NCI-H1694 treated with DMSO at 0.1 percent for 48 hours (cell line): ENCODE measurements around the gene CASP10.
"Not testable (repeated sequence)": the region's sequence is repeated elsewhere in the genome, so short reads cannot be mapped to it uniquely, and the experiment has no call there.

Experiments used
- DNase-seq: peaks from one replicate; lab custom pipeline; 2025; lab: John Stamatoyannopoulos, UW

Gene CASP10, protein sequence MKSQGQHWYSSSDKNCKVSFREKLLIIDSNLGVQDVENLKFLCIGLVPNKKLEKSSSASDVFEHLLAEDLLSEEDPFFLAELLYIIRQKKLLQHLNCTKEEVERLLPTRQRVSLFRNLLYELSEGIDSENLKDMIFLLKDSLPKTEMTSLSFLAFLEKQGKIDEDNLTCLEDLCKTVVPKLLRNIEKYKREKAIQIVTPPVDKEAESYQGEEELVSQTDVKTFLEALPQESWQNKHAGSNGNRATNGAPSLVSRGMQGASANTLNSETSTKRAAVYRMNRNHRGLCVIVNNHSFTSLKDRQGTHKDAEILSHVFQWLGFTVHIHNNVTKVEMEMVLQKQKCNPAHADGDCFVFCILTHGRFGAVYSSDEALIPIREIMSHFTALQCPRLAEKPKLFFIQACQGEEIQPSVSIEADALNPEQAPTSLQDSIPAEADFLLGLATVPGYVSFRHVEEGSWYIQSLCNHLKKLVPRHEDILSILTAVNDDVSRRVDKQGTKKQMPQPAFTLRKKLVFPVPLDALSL

DNA sequence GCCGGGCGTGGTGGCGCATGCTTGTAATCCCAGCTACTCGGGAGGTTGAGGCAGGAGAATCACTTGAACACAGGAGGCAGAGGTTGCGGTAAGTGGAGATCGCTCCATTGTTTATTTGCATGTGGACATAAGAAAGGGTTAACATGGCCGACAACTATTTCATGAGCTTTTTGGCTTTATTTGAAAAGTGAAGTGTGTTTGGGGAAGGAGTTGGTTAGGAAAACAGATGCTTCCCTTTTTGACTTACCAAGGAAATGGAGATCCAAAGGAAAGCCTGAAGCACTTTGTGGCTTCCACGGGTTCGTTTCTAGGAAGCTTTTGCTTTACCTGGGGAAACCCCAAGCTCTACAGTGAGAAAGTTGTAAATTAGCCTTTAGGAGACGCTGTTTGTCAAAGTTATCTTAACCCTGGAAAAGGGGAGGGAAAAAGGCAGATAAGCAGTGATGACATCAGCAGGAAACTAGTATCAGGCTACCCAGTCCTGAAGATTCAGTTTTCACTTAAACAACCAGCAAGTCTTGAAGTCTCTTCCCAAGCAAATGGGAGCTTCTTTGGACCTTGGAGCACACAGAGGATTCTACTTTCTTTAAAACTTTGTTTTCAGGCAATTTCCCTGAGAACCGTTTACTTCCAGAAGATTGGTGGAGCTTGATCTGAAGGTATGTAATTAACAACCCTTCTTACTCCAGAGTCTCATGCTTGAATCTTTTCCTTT lies at the start of gene CASP10:
TSS of gene CASP10 (plus strand) at position 492 of the 715 bp plus-strand sequence. CDS start 2,637 bp downstream, outside the sequence.
- DNase-seq: no peak

DNA sequence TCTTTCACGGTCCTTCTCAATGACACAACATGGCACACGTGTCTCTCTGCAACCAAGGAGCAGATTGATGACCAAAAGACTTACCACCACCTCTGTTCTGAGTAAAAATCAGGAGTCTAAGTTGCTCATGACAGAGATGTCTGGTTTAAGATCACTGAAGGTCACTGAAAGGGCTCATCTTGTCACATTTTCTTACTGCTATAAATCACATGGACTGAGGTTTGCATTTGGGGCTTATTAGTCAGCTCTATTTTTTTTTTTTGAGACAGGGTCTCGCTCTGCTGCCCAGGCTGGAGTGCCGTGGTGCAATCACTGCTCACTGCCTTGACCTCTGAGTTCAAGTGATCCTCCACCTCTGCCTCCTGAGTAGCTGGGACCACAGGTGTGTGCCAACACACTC lies 47.6 kb upstream of the CASP10 start:
- DNase-seq: no peak

DNA sequence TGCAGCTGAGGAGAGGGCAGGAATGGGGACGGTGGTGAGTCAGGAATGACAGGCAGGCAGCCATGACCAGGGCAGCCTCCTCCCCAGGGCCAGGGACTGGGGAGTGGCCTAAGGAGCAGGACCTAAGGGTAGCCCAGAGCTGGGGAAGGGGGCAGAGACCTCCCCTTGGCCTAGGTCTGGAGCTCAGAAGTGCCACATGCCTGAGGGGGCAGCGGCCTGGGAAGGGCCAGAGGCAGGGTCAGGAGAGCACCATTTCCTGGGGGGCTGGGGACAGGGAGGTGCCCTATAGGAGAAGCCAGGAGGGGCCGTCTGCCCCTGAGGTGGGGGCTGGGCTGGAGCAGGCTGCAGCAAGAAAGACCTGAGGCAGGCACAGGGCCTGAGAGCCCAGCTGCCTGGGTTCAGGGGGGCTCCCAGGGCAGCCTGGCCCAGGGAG lies 46.0 kb upstream of the CASP10 start:
- no peak for DNase-seq

DNA sequence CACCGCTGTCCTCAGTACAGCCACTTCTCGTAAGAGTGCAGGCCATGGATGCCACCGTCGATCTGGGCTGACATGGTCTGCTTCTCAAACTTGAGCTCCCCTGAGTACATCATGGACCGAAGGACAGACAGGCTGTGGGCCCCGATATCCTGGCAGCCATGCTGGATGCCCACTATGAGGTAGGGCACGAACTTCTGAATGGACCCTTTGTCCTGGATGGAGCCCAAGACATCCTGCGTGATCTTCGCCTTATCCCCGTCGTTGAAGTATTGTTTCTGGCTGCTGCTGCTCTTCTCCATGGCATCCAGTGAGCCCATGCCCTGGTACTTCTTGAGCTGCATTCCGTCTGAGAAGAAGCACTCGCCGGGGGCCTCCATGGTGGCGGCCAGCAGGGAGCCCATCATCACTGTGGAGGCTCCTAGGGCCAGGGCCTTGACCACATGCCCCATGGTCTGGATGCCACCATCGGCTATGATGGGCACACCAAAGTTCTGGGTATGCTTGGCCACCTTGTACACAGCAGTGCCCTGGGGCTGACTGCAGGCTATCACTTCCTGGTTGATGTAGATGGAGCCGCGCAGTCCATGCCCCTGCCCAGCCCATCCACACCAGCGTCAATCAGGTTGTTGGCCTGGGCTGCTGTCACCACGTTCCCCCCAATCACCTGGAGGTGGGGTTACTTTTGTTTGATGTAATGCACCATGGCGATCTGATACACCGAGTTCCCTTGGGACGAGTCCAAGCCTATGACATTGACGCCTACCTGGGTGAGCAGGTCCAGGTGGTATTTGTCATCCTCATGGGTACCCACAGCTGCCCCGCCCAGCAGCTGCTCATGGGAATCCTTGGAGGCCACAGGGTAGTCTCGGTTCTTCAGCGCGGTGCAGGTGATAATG lies 45.2 kb upstream of the CASP10 start:
- DNase-seq: no peak

DNA sequence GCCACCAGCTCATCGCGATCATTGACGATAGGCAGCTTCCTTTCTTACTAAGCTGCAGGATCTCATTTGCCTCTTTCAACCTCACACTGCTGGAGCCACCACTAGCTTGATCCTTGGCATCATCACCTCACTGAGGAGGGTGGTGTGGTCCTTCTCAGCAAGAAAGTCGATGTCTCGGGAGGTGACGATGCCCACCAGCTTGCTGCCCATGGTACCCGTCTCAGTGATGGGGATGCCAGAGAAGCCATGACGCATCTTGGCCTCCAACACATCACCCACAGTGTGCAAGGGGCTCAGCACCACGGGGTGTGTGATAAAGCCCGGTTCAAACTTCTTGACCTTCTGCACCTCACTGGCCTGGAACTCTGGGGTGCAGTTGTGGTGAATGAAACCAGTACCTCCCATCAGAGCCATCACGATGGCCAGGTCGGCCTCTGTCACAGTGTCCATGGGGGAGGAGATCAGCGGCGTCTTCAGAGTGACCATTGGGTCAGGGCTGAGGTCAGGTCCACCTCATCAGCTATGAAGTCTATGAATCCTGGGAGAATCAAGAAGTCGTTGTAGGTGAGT lies 44.5 kb upstream of the CASP10 start:
- no peak for DNase-seq

DNA sequence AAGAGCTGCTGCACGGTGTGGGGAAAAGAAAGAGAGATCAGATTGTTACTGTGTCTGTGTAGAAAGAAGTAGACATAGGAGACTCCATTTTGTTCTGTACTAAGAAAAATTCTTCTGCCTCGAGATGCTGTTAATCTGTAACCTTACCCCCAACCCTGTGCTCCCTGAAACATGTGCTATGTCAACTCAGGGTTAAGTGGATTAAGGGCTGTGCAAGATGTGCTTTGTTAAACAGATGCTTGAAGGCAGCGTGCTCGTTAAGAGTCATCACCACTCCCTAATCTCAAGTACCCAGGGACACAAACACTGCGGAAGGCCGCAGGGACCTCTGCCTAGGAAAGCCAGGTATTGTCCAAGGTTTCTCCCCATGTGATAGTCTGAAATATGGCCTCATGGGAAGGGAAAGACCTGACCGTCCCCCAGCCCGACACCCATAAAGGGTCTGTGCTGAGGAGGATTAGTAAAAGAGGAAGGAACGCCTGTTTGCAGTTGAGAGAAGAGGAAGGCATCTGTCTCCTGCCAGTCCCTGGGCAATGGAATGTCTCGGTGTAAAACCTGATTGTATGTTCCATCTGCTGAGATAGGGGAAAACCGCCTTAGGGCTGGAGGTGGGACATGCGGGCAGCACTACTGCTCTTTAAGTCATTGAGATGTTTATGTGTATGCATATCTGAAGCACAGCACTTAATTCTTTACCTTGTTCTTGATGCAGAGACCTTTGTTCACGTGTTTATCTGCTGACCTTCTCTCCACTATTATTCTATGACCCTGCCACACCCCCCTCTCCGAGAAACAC lies 43.8 kb upstream of the CASP10 start:
- DNase-seq: not testable (repeated sequence)

DNA sequence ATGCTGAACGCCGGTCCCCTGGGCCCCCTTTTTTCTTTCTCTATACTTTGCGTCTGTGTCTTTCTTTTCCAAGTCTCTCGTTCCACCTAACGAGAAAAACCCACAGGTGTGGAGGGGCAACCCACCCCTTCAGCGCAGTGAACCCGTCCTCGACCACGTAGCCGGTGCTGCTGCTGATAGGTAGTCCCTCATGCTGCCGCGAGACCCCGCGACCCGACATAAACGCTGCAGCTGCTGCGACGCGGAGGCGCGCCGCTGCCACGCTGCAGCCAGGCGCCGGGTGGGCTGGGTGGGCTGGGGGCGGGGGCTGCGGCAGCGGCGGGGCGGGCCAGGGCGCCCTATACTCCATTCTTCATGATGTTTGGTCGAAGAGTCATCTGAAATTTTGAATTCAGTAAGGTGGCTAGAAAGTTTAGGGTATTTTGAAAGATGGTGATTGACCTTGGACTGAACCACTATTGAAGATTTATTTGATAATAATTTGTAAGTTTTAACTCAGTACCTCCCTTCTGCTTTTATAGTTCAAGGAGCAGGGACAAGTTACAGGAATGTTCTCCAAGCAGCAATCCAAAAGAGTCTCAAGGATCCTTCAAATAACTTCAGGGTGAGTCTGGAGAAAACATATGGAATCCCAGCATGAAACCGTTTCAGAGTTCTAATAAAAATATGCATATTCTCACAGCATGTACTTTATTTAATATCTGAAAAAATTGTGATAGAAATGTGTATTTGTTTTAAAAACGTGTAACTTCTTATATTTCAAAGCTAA lies 42.9 kb upstream of the CASP10 start:
- DNase-seq: no peak

DNA sequence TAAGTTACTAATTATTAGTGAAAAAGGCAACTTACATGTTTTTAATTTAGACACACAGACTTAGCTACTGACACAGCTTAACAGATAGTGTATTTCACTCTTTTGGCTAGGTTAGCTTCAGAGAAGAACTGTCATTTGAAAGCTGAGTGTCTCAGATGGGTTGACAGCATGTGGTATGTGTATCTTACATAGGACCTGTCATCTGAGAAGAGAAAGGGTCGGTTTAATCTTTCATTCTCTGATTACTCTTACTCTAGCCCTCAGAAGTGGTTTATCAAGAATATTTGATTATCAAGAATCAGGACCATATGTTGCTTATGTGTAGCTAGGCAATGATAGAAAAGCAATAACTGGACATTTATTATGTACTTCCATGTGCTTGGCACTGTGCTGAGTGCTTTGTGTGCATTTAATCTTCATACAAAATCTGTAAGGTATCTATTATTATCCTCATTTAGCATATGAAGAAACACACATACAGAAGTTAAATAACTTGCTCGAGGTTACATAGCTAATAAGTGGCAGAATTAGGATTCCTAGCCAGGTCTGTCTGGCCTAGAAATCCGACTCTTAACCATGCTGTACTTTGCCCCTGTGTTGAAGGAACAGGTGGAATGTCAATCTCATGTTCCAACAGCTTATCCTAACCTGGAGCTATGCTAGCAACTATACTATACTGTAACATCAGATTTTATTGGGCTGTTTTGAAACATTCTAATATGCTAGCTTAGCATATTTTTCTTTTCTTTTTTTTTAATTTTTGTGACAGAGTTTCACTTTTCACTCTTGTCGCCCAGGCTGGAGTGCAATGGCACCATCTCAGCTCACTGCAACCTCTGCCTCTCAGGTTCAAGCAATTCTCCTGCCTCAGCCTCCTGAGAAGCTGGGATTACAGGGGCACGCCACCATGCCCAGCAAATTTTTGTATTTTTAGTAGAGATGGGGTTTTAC lies 38.6 kb upstream of the CASP10 start:
- DNase-seq: no peak

DNA sequence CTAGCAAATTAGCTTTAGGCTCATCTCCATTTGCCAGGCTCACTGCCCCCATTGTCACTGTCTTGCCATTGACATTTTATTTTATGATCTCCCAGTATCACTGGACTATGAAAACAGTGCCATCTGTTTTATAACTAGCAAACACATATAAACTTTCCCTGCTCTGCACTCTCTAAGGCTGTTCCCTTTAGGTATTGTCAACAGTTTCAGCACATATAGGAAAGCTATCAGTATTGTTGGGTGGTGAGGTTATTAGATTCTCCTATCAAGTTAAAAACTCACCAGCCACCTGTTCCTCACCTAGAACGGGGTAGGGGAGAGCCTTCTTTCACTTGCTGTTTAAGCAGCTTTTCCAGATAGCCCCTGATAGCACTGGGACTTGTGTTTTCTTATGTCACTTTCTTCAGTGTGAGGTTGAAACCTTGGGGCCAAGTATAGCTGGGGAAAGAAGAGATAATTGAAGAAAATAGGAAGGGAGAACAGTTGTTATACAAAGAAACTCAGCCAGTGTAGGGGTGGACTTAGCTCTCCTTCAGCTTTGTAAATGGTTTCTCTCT lies 34.4 kb upstream of the CASP10 start:
- DNase-seq: peak; percentile 48

DNA sequence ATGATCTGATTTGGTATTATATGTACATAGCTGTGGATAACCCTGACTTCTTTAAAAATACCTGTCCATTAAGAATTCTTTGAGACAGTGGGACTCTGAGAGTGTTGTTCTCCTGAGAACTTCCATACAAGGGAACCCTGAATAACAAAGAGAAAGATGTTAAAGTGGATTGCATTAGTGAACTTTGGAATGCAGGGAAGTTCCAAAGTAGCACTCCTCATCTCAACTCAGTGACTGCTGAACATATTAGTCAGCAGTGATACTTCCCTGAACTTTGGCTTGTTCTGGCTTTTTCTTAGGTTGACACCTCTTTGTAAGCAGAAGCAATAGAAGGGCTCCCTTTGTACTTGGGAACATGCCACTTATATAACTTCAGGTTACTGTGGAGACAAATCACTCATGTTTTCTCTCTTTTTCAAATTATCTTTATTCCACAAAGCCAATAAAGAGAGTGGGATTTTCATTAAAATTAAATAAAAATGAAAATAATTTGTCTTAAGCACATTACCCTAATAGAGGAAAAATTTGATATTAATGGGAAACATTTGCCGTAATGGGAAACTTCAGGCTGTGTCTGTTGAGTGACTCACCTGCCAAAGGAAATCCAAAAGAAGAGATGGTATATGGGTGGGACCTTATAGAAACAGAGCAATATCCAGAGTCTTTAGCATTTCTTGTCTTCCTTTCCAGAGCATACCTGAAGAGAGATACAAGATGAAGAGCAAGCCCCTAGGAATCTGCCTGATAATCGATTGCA lies 33.7 kb upstream of the CASP10 start:
- DNase-seq: no peak

DNA sequence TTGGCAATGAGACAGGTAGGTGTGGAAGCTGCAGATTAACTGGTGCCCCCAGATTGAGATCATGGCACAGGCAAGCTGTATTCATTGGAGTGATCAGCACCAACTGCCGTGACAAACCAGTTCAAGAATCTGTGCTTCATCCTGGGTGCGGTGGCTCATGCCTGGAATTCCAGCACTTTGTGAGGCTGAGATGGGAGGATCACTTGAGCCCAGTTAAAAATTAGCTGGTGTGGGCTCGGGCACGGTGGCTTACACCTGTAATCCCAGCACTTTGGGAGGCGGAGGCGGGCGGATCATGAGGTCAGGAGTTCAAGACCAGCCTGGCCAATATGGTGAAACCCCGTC lies 33.1 kb upstream of the CASP10 start:
- DNase-seq: not testable (repeated sequence)

DNA sequence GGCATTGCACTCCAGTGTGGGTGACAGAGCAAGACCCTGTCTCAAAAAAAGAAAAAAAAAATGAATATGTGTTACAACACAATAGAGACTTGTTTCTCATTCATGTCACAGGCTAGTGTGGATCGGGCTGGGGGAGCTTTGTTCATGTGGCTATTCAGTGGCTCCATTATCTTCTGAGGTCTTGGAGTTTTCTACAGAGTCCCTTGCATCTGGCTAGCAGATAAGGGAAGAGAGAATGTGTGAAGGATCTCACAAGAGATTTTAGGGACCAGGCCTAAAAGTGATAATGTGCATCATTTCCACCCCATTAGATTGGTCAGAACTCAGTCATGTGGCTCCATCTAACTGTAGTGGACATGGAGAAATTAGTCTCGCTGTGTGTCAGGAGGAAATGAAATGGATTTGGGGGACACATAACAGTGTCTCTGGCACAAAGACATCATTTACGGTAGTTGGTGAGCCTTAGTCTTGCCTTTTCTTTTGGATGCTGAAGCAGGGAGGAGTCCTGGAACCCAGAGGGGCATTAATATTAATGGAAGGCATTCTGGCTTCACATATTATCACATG lies 32.4 kb upstream of the CASP10 start:
- DNase-seq: no peak

DNA sequence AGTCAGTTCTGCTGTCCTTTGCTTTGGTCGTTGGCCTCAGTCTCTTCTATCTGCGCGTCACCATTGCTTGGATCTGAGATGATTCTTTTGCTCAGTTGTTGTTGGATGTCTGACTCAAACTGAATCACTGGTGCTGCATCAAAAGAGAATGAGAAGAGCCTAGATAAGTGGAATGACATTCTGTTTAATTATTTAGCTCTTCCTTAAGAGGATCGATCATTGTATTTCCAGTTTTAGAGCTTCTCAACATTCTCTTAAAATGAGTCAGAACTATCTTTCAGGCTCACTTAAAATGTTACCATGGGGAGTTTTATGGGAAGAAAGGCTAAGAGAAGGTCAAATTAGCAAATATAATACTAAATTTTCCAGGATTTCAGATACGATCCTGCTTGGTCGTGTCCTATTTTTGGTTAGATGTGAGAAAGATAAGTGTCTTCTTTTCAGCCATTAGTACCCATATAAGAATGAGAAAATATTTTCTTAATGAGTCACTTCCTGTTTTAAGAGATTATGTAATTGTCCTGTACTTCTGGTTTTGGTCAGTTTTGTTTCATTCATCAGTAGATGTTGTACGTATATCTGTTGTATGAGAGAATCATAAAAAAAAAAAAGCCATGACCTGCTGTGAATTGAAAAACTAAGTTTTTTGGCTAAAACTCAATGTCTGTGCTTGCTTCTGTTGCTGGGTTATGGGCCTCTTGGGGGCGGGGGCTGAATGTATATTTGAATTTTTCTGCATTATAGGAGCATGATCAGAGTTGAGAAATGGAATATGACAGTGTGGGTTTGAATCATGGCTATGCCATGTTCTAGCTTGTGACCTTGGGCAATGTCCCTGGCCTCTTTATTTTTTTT lies 31.6 kb upstream of the CASP10 start:
- DNase-seq: no peak

DNA sequence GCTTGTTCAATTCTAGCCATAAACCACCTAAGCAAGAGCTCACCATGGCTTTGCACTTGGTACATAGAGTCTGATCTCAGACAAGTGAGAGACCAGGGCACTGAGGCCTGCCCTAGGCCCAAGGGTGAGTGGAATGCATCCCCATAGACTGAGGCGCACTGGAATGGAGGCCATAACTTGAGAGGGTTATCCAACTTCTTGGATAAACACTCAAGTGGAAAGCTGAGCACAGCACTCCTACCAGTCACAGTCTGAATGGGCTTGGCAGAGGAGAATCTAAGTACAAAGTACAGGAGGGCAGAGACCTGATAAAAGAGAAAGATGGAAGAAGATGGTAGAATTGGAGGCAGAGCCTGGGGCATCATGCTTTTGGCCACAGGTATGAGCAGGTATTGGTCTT lies 30.4 kb upstream of the CASP10 start:
- DNase-seq: no peak

DNA sequence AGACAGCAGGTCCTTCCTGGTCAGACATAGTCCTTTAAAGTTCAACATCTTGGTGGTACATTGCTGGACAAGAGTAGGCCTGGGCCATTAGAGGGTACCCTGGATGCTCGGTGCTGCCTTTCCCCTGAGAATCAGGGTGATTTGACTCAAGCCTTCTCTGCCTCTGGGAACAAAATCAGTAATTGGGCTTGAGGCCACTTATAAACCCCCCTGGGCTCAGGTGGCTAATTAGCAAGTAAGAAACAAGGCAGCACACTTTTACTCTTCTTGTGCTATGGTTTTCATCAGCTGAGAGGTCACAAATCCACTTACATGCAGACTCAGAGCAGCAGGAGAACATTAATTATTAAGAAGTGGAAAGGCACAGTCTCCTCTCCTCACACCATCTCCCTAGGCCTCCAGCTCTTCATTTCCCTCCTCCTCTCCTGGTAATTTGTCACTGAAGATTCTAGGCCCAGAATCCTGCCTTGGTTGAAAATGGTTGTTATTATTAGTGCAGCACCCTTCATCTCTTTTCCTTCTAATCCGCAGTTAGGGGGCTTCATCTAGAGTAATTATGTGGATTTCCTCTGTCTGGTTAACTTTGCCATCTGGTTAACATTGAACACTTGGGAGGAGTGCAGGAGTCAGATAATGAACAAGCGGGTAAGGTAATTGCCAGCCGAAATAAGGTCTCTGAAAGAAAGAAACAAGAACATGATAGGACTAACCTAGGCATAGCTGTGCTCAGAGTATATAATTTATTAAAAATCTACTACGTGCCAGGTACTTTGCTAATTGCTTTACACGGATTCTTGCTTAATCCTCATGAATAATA lies 29.7 kb upstream of the CASP10 start:
- no peak for DNase-seq
